ENCODE data around the gene NUP210.

The NUP210 gene

GRCh38 chr3:13286873-13287272, 133.2 kb downstream of the NUP210 start:
- DNase-seq, result no peak

GRCh38 chr3:13285007-13285567, 135.0 kb downstream of the NUP210 start:
- no peak for DNase-seq

- no peak for DNase-seq
Measured at GRCh38 chr3:13283877-13284264, 136.3 kb downstream of the NUP210 start.

- DNase-seq, result no peak
Measured at GRCh38 chr3:13282986-13283876, 136.9 kb downstream of the NUP210 start.

GRCh38 chr3:13282358-13282985, 137.7 kb downstream of the NUP210 start:
- no peak for DNase-seq

- no peak for DNase-seq
Measured at GRCh38 chr3:13281507-13282357, 138.4 kb downstream of the NUP210 start.

- no peak for DNase-seq
Measured at GRCh38 chr3:13280811-13281506, 139.2 kb downstream of the NUP210 start.

- no peak for DNase-seq
Measured at GRCh38 chr3:13280122-13280790, 139.9 kb downstream of the NUP210 start.

GRCh38 chr3:13279532-13279910, 140.6 kb downstream of the NUP210 start:
- DNase-seq, result no peak

GRCh38 chr3:13278783-13279531, 141.2 kb downstream of the NUP210 start:
- no peak for DNase-seq

GRCh38 chr3:13277860-13278531, 142.1 kb downstream of the NUP210 start:
- DNase-seq, result no peak

GRCh38 chr3:13277196-13277813, 142.8 kb downstream of the NUP210 start:
- DNase-seq, result no peak

GRCh38 chr3:13276438-13277195, 143.5 kb downstream of the NUP210 start:
- DNase-seq, result no peak

GRCh38 chr3:13275376-13276005, 144.6 kb downstream of the NUP210 start:
- no peak for DNase-seq

- no peak for DNase-seq
Measured at GRCh38 chr3:13274551-13275332, 145.4 kb downstream of the NUP210 start.

- no peak for DNase-seq
Measured at GRCh38 chr3:13274125-13274524, 146.0 kb downstream of the NUP210 start.

GRCh38 chr3:13273604-13274105, 146.5 kb downstream of the NUP210 start:
- DNase-seq, result no peak

Data from CD4-positive, alpha-beta T cell treated with Interleukin-12 subunit alpha and Interleukin-12 subunit beta, for 1 hour (primary cell).